ENCODE measurements around the gene ERI3.

ERI3 gene, protein sequence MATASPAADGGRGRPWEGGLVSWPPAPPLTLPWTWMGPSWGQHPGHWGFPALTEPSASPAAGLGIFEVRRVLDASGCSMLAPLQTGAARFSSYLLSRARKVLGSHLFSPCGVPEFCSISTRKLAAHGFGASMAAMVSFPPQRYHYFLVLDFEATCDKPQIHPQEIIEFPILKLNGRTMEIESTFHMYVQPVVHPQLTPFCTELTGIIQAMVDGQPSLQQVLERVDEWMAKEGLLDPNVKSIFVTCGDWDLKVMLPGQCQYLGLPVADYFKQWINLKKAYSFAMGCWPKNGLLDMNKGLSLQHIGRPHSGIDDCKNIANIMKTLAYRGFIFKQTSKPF

GRCh38 chr1:44354840-44355581, at the start of gene ERI3:
TSS of gene ERI3 (minus strand) at chr1:44355257. CDS start at chr1:44355026, 231 bp downstream.
- peak; percentile 96 for DNase-seq

DNA sequence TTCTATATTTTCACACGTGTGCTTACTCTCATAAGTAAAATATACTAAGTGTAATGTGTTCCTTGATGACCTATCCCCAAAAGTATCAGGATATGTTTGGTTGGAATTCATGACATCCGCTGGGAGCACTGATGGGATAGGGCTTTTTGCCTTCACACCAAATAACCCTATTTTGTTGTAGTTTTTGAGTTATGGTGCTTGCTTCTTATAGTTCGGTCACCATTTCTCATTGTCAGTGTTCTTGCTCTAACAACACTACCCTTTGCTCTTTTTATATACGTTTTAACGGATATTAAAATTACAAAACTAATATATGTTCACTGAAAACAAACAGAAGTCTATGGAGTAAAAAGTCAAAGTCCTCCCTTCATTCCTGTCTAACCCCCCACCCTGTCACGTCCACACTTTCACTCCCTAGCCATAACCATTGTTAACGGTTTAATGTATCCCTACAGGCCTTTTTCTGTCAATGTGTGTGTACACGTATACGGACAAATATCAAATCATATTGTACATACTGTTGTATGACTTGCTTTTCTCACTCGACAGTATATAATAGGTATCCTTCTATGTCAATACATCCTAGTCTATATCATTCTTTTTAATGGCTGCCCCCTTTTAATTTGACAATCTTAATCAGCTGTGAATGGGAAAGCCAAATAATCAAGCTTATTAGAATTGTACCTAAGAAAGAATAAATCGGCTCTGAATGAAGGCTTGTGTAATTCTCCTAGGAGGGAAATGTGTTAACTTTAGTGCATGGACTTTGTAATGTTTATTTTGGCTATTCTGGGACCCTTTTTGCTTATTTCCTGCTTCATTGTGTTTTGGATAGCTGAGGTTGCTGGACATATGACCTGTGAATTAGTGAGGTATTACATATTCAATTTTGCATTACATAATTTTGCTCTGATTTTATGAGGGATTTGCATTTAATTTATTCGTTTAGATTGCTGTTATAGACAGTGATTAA, 46.5 kb upstream of the ERI3 start:
- no peak for DNase-seq

DNA sequence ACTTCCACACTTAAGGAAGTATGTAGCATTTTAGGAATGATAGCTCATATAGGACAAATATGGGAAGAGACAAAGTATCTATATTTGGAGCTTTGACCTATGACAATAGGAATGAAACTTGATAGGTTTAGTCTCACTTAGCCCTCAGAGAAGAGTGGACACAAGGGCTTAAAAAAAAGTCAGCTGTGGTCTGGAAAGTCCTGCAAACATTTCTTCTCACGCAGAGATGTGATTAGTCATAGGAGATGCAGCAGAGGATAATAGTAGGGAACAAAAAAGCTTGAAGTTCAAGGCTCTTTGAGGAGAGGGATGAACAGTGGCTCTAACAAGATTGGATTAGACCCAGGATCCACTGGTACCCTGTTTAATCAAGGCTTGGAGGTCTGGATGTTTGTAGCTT, 35.2 kb upstream of the ERI3 start:
- no peak for DNase-seq

DNA sequence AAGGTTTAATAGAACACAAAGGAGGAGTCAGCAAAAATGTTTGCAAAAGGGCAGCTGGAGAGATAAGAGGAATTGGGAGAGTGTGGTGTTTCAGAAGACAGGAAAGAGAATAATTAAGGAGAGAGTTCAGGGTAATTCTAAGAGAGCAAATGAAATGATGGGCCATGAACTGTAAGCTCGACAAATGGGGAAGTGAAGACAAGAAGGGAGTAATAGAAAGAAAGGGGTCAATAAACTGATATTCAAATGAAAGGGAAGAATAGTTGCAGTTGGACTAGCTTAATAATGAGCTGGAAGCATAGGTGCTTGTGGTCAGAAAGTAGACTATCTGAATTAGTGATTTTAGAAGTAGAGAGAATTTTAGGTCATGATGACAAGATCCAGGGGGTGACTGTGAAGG, 34.4 kb upstream of the ERI3 start:
- no peak for DNase-seq

DNA sequence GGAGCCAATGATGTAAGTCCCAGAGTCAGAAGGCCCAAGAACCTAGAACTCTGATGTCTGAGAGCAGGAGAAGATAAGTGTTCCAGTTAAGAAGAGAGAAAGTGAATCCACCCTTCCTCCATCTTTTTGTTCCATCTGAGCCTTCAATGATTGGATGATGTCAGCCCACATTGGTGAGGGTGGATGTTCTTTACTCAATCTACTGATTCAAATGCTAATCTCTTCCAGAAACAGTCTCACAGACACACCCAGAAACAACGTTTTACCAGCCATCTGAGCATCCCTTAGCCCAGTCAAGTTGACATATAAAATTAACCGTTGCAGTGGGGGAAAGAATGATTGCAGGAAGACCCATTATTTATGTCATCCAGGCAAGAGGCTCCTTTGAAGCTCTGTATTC, 33.5 kb upstream of the ERI3 start:
- no peak for DNase-seq

DNA sequence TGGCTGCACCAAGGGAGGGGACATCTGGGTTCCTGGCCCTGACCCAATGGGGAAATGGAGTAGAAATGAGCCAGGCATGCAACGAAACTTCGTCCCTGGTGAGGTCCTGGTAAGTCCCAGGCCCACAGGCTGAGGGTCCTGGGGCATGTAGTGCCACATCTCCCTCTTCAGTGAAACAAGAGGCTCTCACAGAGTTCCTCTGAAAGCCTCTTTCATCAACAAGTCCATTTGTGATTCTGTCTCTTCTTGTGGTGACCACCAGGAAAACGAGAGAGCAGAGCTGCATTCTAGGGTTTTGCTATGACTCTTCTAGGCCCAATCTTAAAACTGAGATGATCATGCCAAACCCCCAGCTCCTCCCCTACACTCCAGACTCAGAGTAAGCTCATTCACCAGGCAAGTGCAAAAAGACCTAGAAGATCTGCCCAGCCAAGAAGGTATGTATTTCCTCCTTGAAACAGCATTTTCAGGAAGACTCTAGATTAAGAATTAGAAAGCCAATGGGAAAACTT, 25.7 kb upstream of the ERI3 start:
- no peak for DNase-seq

- peak; percentile 72 for DNase-seq
Observed at GRCh38 chr1:44377925-44378784, 23.1 kb upstream of the ERI3 start.

DNA sequence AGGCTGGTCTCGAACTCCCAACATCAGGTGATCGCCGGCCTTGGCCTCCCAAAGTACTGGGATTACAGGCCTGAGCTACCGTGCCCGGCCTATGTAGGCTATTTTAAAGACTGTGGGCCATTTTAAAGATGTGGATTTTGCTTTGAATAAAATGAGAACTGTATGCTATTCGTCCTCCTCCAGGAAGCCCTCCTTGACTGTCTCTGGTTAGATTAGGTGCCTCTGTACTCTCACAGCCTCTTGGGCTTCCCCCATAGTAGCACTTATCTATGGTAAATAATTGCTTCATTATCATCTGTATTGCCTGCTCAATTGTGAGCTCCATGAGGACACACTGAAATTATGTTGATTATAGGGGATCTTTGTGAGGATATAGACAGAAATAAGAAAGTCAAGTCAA, 20.5 kb upstream of the ERI3 start:
- no peak for DNase-seq

GRCh38 chr1:44371206-44371605, 16.1 kb upstream of the ERI3 start:
- no peak for DNase-seq

GRCh38 chr1:44368471-44369151, 13.6 kb upstream of the ERI3 start:
- DNase-seq = no peak

GRCh38 chr1:44367944-44368343, 12.9 kb upstream of the ERI3 start:
- DNase-seq = peak; percentile 17

DNA sequence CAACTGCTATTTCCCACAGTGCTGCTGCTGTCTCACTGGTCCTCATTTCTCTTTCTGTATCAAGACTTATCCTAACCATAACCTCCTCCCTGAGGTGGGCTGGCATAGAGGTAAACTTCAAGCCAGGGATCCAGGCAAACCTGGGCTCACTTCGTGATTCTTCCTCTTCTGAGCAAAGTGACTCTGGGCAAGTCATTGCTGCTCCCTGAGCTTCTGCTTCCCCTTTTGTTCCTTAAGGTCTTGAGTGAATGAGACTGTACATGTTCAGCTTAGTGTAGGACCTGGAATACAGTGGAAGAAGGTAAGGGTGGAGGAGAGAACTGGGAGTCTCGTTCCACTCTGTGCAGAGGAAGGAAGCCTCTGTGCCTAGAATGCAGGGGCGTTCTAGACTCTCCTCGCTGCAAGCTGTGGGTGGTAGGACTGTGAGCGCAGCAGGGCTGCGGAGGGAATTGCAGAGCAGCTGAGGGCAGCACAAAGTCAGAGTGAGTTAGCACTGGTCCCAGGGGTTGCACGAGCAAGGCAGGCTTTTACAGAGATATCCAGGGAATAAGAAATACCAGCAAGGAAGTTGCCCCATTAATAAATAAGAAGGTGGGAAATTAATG, 11.4 kb upstream of the ERI3 start:
- DNase-seq = no peak

DNA sequence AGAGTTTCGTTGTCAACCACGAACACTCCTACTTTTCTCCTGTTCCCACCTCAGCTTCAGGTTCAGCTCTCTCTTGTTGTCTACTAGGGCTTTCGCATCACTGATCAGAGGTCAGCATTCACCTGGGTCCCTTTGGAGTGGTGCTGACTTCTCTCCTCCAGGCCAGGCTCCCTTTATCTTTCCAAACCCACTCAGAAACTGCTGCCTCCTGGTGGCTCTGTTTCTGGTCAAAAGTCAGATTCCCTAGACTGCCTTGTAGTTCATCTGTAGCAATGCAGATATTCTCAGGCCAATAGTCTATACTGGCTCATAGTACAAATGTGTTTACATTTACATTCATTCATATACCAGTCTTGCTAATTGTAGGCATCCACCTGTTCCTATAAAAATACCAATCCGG, 6.4 kb upstream of the ERI3 start:
- DNase-seq = no peak

GRCh38 chr1:44359234-44359935, 4.3 kb upstream of the ERI3 start:
- DNase-seq = no peak

DNA sequence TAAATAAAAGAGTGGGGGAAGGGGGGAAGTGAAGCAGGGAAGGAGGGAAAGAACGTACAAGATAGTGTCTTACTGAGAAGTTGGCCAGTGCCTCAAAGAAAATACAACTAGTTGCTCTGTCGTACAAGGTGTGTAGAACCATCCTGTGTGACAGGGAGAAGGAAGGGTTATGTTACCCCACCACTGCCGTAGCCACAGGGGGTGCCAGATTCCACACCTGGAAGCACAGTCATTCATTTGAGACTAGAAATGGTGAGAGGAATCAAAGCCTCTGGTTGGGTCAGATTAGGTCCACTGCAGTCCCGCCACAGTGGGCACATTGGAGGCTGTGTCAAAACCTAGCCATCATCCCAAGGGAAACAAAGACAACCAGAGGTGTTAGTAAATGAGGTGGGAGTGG, 2.7 kb upstream of the ERI3 start:
- DNase-seq = no peak

GRCh38 chr1:44355582-44356305, 687 bp upstream of the ERI3 start:
- no peak for DNase-seq

- no peak for DNase-seq
Observed at GRCh38 chr1:44354268-44354839, 703 bp downstream of the ERI3 start.

GRCh38 chr1:44353604-44354003, 1.5 kb downstream of the ERI3 start:
- DNase-seq = no peak

DNA sequence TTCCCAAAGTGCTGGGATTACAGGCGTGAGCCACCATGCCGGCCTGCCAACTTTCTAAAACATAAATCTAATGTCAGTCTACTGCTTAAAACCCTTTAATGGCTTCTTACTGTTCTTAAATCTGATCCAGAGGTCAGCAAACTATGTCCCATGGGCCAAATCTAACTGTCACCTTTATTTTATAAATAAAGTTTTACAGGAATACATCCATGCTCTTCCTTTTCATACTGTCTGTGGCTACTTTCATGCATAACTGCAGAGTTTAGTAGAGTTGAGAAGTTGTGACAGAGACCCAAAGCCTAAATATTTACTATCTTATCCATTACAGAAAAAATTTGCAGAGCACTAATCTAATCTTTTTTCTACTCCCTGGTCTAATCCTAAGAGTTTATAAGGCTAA, 3.8 kb downstream of the ERI3 start:
- DNase-seq = no peak

Data from activated CD8-positive, alpha-beta memory T cell treated with anti-CD3 and anti-CD28 coated beads for 24 hours (primary cell).